GM21360 (cell line): Measurements from ENCODE around the gene BCAN.

Experiments used
- ATAC-seq: cut with Tn5 transposase; IDR thresholded peaks from one replicate; pipeline ENCODE4 v1.9.1; 2021; ENCODE audit warnings: mild to moderate bottlenecking, moderate library complexity; ENCODE audit not compliant: unreplicated experiment

The BCAN gene

DNA sequence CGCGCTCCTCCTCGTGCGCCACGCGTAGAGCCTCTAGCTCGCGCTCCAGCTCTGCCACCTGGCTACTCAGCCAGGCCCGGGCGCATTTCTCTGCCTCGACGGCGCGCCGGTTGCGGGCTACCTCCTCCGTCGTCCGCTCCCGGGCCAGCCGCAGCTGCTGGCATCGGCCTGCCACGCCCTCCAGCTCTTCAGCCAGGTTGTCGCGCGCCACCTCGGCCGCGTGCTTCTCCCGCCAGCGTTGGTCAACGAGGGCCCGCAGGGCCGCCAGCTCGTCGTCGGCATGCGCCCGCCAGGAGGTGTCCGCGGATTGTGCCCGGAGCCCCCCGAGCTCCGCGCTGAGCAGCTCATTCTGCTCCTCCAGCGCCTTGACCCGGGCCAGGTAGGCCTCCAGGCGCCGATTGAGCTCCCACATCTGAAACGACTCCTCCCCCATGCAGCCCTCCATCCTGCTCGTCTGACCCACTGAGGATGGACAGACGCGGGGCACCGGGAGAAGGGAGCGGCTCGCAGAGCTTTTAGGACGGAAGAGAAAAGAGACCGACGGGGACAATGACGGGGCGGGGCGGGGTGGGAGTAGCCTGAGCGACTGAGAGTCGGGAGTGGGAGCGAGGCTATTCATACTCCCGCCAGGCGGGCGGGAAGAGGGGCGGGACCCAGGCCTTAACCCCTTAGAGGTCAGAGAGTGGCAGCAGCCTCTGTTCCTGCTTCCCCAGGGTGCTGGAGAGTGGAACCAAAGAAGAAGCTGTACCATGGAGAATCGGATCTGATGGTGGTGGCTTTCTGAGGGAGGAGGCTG is 35.1 kb downstream of the BCAN start, which contains the start of gene NES:
Gene NES, minus strand, starts transcription at position 588 of the 796 bp plus-strand sequence. Its CDS starts 143 bp downstream, at position 445.
- ATAC-seq, result no peak

DNA sequence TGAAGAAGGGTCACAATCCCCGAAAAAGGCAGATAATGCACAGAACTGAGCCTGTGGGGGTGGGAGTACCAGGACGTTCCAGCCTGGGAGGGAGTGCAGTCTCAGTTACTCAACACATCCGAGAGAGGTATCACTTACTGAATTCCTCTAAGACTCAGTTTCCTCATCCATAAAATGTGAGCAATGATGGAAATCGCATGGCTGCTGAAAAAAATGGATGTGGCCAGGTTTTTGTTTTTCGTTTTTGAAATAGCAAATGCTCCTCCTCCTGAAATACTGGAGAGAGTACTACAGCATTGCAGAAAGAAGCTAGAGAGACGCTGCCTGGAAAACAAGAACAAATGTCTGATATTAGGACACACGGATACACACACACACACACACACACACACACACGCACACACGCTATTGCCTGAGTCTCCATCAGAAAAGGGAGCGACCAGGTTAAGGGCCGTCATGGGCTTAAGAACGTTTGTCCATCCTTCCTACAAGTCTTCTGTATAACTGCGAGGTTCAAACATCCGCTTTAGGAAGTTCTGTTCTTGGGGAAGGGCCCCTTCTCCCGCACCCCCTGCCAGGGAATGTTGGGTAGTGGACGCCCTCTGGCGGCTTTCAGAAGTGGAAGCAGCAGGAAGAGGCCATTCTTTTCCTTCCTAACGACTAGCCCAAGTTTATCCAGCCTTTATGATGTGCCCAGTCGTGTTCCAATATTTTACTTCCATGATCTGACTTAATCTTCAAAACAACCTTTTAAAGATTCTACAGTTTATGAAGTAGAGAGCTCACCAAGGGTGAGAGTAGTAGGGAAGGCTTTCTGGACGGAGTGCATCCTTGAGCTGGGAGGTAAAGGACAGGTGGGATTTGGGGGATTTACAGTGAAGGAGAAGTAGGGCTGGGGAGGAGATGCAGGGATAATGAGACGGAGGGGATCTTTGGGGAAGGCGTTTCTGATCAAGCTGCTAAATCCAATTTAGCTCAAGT is 36.0 kb downstream of the BCAN start:
- ATAC-seq, result no peak

DNA sequence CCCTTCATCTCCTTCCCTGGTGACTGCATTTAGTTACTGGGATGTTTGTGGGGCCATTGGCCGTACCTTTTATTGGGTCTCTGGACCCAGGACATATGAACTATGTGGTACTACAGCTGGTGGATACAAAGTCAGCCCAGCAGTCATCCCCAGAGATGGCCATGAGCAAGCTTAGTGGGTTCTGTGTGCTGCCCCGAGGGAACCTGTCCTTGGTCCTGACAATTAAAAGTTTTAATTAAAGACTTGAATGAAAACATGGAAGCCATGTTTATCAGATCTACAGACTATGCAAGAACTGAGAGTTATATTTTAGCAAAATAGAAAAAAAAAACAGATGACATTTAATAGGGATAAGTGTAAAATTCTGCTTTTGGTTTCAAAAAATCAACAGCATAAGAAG is 38.1 kb downstream of the BCAN start:
- ATAC-seq, result no peak

- no peak for ATAC-seq
Observed at GRCh38 chr1:156681196-156681960, 39.5 kb downstream of the BCAN start.

- ATAC-seq, result no peak
Observed at GRCh38 chr1:156682166-156682890, 40.4 kb downstream of the BCAN start.

- ATAC-seq, result no peak
Observed at GRCh38 chr1:156684227-156684782, 42.4 kb downstream of the BCAN start.

- no peak for ATAC-seq
Observed at GRCh38 chr1:156689035-156689952, 47.4 kb downstream of the BCAN start.

GRCh38 chr1:156689953-156690674 is 48.2 kb downstream of the BCAN start:
- no peak for ATAC-seq

DNA sequence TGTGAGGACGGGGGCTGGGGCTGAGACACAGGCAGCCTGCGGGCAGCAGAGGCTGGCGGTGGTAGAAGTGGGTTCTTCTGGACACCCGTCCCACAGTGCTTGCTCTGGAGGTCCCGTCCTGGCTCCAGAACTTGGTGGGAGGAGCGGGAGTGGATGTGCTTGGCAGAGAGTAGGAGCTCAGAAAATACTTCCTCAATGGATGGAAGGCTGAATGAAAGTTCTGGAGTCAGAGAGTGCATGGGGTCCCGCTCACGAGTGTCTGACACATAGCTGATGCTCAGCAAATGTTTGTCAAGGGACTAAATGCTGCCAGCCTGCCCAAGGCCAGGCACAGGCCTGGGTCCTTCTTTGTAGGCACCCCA is 48.7 kb downstream of the BCAN start:
- no peak for ATAC-seq

DNA sequence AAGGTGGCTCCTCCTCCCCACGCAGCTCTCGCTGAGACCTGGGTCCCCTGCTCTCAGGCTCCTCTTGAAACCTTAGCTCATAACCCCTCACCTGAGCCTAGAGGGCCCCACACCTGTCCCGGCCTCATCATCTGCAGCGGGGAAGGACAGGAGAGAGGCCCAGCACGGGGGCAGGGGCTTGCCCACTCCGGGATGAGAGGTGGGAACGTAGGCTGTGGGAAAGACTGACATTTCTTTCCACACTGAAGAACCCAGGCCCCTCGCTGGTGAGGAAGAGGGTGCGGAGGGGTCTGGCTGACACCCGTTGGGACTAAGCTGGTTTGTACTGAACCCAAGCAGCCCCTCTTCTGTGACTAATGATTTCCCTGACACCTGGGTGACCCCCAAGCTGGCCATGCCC is 49.3 kb downstream of the BCAN start:
- ATAC-seq, result no peak

DNA sequence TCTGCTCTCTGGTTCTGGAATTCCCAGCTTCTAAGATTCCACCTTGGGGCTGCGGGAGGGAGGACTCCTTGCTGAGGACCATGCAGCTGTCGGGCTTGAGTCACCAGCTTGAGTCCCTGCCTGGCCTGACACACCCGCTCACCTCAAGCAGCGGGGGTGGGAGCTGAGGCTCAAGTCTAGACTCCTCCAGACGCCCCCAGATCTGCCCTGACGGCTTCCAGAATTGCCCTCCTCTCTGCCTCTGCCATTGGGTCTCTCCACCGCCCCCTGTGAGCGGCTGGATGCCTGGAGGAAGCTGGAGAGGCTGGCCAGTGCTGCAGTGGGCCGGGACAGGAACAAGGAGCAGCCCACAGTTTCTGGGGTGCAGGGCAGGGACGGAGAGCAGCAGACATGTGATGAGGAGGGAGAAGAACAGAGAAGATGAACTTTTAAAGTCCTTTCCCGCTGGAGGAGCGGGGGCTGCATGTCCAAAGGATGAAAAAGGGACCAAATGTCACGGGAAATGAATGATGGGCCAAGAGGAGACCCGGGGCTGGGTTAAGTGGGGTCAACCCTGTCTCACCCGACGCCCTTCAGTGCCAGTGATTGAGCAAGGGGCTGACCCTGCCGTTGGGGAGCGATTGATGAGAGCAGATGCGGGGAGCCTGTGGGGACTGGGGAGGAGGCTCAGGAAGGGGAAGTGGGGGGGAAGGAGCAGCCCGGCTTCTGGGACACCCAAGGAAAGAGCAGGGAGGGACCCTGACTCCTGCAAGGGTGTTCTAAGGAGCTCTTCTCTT is 49.9 kb downstream of the BCAN start:
- ATAC-seq, result no peak

DNA sequence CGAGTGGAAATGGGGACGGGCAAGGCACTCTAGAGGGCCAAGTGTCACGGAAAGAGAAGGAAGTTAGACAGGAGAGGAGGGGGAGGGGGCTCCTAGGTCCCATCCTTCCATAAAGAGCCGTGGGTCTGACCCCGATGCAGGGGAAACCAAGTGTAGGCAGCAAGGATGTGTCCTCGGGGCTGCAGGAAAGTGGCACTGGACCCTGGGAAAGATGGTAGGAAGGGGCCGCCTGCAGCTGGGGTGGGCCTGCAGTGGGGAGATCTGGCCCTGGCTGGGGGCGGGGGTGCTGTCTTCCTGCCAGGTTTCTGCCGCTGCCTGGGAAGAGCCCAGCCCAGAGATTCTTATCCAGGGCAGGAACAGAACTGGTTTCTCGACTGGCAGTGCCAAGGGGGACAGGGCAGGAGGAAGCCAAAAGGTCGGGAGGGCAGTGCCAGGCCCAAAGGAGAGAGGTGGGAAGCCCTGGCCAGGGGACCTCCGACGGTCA is 50.6 kb downstream of the BCAN start:
- ATAC-seq, result no peak

- no peak for ATAC-seq
Observed at GRCh38 chr1:156692925-156693847, 51.3 kb downstream of the BCAN start.

DNA sequence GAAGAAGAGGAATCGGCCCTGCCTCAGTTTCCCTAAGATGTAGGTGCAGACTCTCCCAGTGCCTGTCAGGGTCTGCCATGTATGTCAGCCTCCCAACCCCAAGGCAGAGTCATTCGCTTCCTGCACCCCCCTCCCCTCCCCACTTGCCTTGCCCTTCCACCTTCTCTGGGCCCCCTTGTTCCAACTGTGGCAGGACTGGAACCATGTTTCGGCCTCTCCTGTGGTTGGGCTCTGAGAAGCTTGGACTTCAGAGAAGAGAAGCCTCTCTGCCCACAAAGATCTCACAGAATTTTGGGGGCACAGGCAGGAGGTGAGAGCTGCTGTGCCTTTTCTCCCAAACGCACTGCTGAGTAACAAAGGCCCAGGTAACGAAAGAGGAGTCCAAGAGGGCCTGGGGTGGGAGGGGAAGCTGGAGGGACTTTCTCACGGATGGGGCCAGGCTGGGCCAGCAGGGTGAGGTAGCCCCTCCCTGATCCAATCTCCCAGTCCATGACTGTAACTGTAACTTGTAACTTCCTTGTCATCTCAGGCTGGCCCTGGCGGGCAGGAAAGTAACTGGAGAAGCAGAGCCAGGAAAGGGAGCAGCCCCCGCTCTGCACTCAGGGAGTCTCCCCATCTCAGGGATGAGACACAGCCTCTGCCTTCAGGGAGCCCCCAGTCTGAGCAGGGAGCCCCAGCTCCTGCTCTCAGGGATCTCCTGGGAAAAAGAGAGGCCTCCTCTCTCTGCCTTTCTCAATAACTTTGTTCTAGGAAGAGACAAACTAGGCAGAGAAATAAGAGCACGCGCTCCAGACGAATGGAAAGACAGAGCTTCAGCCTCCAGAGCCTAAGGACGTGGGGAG is 52.2 kb downstream of the BCAN start:
- ATAC-seq, result no peak

- ATAC-seq, result no peak
Observed at GRCh38 chr1:156694690-156694962, 52.7 kb downstream of the BCAN start.

DNA sequence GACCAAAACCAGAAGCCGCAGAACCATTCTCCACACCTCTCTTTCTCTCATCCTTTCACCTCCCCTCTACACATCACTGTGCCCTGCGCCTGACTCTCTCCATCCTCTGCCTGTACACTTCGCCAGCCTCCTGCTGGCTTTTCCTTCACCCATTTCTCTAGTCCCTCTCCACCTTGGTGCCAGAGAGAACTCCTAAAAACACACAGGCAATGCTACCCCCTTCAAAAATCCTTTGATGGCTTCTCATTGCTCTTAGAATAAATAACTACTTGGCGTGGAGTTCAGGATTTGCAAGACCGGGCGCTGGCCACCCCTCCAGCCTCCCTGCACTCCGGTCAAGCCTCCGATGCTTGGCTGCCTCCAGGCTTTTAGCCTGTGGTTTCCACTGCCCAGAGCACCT is 54.8 kb downstream of the BCAN start:
- no peak for ATAC-seq
